Right lobe of liver (tissue), 6 donors: ENCODE measurements around the gene VRK1. TPM values are rescaled to one million over a fixed set of nuclear protein-coding genes. Genes with fewer than 3 reads are reported as not detected.
A peak's percentile ranks its signal among the peaks of the same experiment; 100 is the strongest.

Experiments
- ATAC-seq, 4 donors: fragments of 200-7000 bp; cut with Tn5 transposase; one replicate each; pipeline ENCODE4 v1.9.1; 2020; ENCODE audit warnings: mild to moderate bottlenecking in 4 of 4, moderate library complexity in 4 of 4
- DNase-seq, 3 donors: peaks; one replicate each; pipeline ENCODE4 v3.0.0-alpha.2; 2020
- H3K27ac ChIP-seq, 3 donors: fragments of 200-600 bp; one replicate each; pipeline ENCODE4 v1.8.0; 2022
- H3K27me3 ChIP-seq, 2 donors: fragments of 200-600 bp; one replicate each; pipeline ENCODE4 v1.8.0; 2022
- H3K36me3 ChIP-seq, 4 donors: fragments of 200-600 bp; sonication (generic) in 1 of 4; one replicate each; pipeline versions ENCODE4 v1.5.1 to v1.8.0; 2017 to 2022; ENCODE audit warnings: control low read depth in 1 of 4
- H3K4me1 ChIP-seq, 4 donors: fragments of 200-600 bp; sonication (generic) in 1 of 4; one replicate each; pipeline versions ENCODE4 v1.5.1 to v1.8.0; 2017 to 2022; ENCODE audit warnings: control low read depth in 1 of 4
- H3K4me3 ChIP-seq, 3 donors: fragments of 200-600 bp; one replicate each; pipeline ENCODE4 v1.8.0; 2022
- H3K9me3 ChIP-seq, 4 donors: fragments of 200-600 bp; sonication (generic) in 1 of 4; one replicate each; pipeline versions ENCODE4 v1.5.1 to v1.8.0; 2017 to 2022; ENCODE audit warnings: control low read depth in 1 of 4
- POLR2A ChIP-seq: fragments of 450-650 bp; IDR thresholded peaks from one replicate; pipeline ENCODE4 v1.6.1; 2017; ENCODE audit warnings: antibody characterized with exemption, mild to moderate bottlenecking
- WGBS: methylation state at CpG from one replicate; pipeline ENCODE4 v1.1.6; 2018; ENCODE audit warnings: low coverage, low lambda C conversion rate; ENCODE audit not compliant: insufficient coverage; ENCODE audit errors: missing lambda C conversion rate; 5-methylcytosine and 5-hydroxymethylcytosine counted together
- intact Hi-C, 2 donors: fragments of 100-400 bp; cut with DNase I; formaldehyde crosslinking; loops; one replicate each; pipeline versions ENCODE4 v1.11.2 to v1.14.1; 2022
- total RNA-seq, 6 experiments: library from RNA; depleted of rRNA in 2 of 6; stranded (reverse); fragments of >200 nt in 2 of 6; fragmentation: NEBNext Ultra II Directional in 3 of 6; extraction: Animal tissue kit (Norgen Biotek cat#: 25700) in 3 of 6; gene quantifications; one replicate each; pipeline versions ENCODE4 v1.1.0 to v1.2.4, GENCODE V29; 2016 to 2023
- TF ChIP-seq, protein P1 (sequence below), 4 donors: fragments of 200-600 bp in 3 of 4; fragments of 450-650 bp in 1 of 4; IDR thresholded peaks; one replicate each; pipeline versions ENCODE4 v1.5.1 to v1.8.0; 2016 to 2022; ENCODE audit warnings: antibody characterized with exemption in 4 of 4, mild to moderate bottlenecking in 2 of 4
- donor health status: DM: no; HTN: yes; CAD: no.
- donor health status: DM: no; HTN: no; CAD: no.
- donor health status: DM: no; HTN: no; CAD: no.
- donor health status: DM: no; HTN: yes; CAD: no.
- donor health status: DM: no; HTN: yes; CAD: no.

Gene VRK1
- total RNA-seq, 6 experiments from 2014 or later: 1.8 to 6.9 (median 3.8) TPM

DNA sequence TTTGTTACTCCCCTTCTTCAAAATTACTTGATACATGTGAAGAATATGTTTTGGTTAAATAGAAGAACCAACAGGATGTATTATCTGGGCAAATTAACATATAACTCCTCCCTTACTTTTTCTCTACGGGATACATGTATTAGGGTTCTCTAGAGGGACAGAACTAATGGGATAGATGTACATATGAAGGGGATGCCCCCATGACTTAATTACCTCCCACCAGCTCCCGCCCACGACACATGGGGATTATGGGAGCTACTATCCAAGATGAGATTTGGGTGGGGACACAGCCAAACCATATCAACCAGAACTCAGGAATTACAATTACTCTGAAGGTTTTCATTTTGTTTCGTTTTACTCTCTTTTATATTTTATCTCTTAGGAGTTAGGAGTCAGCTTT lies 41.3 kb downstream of the VRK1 start:
- WGBS: 90% methylated on average over 4 of the region's 4 CpGs
- intact Hi-C loops: no loop called here
- DNase-seq (no peak), ATAC-seq (no peak)
- Histone ChIP-seq H3K27ac (no peak overlapping the region), H3K9me3 (no peaks in the 10 kb centered on the region), H3K4me1 (peaks cover 0 to 7% (median 0%) of the 10 kb centered on the region in 4 donors), H3K4me3 (no peak overlapping the region), H3K36me3 (no peaks in the 10 kb centered on the region), H3K27me3 (no peaks in the 10 kb centered on the region)
- TF ChIP-seq, protein P1, sequence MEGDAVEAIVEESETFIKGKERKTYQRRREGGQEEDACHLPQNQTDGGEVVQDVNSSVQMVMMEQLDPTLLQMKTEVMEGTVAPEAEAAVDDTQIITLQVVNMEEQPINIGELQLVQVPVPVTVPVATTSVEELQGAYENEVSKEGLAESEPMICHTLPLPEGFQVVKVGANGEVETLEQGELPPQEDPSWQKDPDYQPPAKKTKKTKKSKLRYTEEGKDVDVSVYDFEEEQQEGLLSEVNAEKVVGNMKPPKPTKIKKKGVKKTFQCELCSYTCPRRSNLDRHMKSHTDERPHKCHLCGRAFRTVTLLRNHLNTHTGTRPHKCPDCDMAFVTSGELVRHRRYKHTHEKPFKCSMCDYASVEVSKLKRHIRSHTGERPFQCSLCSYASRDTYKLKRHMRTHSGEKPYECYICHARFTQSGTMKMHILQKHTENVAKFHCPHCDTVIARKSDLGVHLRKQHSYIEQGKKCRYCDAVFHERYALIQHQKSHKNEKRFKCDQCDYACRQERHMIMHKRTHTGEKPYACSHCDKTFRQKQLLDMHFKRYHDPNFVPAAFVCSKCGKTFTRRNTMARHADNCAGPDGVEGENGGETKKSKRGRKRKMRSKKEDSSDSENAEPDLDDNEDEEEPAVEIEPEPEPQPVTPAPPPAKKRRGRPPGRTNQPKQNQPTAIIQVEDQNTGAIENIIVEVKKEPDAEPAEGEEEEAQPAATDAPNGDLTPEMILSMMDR (IDR thresholded peaks at IDR 0.05): no peak
- TF ChIP-seq POLR2A: no peak

DNA sequence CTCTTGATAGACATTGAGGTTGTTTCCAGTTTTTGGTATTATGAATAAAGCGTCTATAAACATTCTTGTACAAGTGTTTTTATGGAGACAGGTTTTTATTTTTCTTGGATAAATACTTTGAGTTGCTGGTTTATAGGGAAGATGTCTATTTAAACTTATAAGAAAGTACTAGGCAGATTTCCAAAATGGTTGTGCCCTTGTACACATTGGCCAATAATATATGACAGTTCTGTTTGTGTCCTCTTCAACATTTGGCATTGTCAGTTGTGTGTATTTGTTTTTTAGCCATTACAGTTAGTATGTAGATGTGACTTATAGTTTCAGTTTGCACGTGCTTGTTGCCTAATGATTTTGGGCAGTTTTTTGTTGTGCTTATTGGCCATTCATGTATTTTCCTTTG lies 42.1 kb downstream of the VRK1 start:
- DNase-seq: no peak
- Histone ChIP-seq H3K9me3 (no peaks in the 10 kb centered on the region), H3K27ac (no peak overlapping the region), H3K4me1 (peaks cover 0 to 9% (median 0%) of the 10 kb centered on the region in 4 donors), H3K4me3 (no peak overlapping the region), H3K27me3 (no peaks in the 10 kb centered on the region), H3K36me3 (no peaks in the 10 kb centered on the region)
- 98% methylated on average over 2 of the region's 2 CpGs for WGBS
- intact Hi-C loops: no loop called here
- no peak for ATAC-seq
- no peak for TF ChIP-seq POLR2A
- TF ChIP-seq, protein P1 (IDR thresholded peaks at IDR 0.05): no peak

DNA sequence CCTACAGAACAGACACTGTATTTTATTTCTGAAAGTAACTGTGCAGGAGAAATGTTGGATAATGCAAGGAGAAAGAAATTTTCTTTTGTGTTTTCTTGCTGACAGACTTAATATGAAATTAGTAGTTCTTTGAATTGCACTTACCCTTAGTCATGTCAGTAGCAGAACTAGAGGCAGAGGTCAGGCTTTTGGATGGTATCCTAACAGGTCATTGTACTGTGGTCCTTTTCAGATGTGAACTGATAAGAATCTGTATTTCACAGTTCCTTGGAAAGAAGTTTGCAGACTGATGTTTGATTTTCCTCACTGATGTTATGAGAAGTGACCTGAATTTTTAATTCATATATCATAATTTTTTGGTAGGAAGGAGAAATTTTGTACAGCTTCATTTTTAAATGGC lies 46.0 kb downstream of the VRK1 start:
- Histone ChIP-seq H3K27ac (no peak overlapping the region), H3K9me3 (no peaks in the 10 kb centered on the region), H3K4me3 (no peak overlapping the region), H3K27me3 (no peaks in the 10 kb centered on the region), H3K36me3 (no peaks in the 10 kb centered on the region), H3K4me1 (peaks cover 0 to 9% (median 0%) of the 10 kb centered on the region in 4 donors)
- DNase-seq (no peak), ATAC-seq (peak; percentile 43 to 96 (median 70))
- intact Hi-C loops: no loop called here
- no peak for TF ChIP-seq POLR2A
- TF ChIP-seq, protein P1 (IDR thresholded peaks at IDR 0.05): no peak

DNA sequence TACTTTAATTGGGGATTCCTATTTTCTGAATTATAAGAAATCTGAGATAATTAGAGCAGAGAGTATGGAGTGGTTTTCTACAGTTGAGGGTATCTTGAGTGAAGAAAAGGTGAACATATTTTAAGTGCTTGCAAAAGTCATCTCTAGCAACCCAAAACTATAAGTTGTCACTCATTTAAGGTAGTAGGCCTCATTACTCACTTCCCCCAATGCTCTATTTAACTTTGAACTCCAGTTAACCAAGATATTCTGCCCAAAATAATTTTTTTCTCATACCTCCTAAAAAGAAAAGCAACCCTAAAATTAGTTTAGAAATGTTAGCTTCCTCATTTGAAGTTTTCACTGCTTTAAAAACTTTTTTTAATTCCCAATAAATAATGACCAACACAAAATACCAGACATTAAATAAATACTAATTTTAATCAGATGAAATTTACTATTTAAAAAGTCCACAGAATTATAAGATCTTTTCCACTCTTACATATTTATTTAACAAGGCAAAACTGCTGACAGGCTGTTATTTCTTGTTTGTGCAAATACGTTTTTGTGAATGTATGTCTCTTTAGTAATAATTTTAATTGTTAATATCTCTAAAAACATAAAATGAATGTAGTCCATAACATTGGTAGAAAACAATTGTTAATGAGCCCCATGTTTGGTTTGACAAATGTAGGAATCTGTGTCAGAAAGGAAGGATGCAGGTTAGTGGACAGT lies 47.8 kb downstream of the VRK1 start:
- whole genome bisulfite sequencing: 70% methylated on average over 1 of the region's 1 CpG
- no peak for DNase-seq
- H3K9me3 ChIP-seq: no peaks in the 10 kb centered on the region
- no peaks in the 10 kb centered on the region for H3K27me3 ChIP-seq
- H3K4me1 ChIP-seq: peaks cover 0 to 9% (median 0%) of the 10 kb centered on the region in 4 donors
- TF ChIP-seq, protein P1 (IDR thresholded peaks at IDR 0.05): no peak
- TF ChIP-seq POLR2A: no peak
- H3K36me3 ChIP-seq: no peaks in the 10 kb centered on the region
- intact Hi-C loops: no loop called here
- H3K4me3 ChIP-seq: no peak overlapping the region
- no peak for ATAC-seq
- H3K27ac ChIP-seq: no peak overlapping the region
